PC-9 (cell line): ENCODE data around the gene NAA10. TPM values are rescaled to one million over a fixed set of nuclear protein-coding genes. Genes with fewer than 3 reads are reported as not detected.

Experiments used
- BruUV-seq: library from RNA; stranded (reverse); fragments of 400-500 nt; replicated peaks from 2 replicates; lab custom pipeline; 2021; lab: Mats Ljungman, UMichigan
- CTCF ChIA-PET: fragments of 300-600 bp; sonication (Branson Sonifier 250); formaldehyde crosslinking; loops from one replicate; lab custom pipeline; 2022; ENCODE audit warnings: antibody characterized with exemption; lab: Charles Lee
- POLR2A ChIA-PET: fragments of 300-600 bp; sonication (Branson Sonifier 250); formaldehyde crosslinking; loops from one replicate; lab custom pipeline; 2022; ENCODE audit warnings: antibody characterized with exemption; ENCODE audit not compliant: unreplicated experiment; lab: Charles Lee
- DNase-seq, 2 experiments: peaks; one replicate each; pipeline versions ENCODE4 v3.0.0 to v3.0.0-alpha.2; 2015 to 2022; ENCODE audit warnings: mixed read lengths in 1 of 2
- H2AFZ ChIP-seq: fragments of 200-600 bp; sonication (generic); 2 replicates; pipeline ENCODE4 v1.8.1; 2017; ENCODE audit warnings: antibody characterized with exemption
- H3F3A ChIP-seq: fragments of 200-600 bp; sonication (generic); 2 replicates; pipeline ENCODE4 v1.8.1; 2017; ENCODE audit warnings: antibody characterized with exemption, mild to moderate bottlenecking, low read depth; ENCODE audit not compliant: insufficient read depth
- H3K27ac ChIP-seq: fragments of 200-600 bp; sonication (generic); 2 replicates; pipeline ENCODE4 v1.6.1; 2016; ENCODE audit warnings: mixed run types
- H3K27me3 ChIP-seq: fragments of 200-600 bp; sonication (generic); 2 replicates; pipeline ENCODE4 v1.6.1; 2016; ENCODE audit warnings: low read depth, mixed run types; ENCODE audit not compliant: insufficient read depth
- H3K36me3 ChIP-seq: fragments of 200-600 bp; sonication (generic); 2 replicates; pipeline ENCODE4 v1.6.1; 2016; ENCODE audit warnings: low read depth, mixed run types
- H3K4me1 ChIP-seq: fragments of 200-600 bp; sonication (generic); replicated peaks from 2 replicates; pipeline ENCODE4 v1.6.1; 2016; ENCODE audit warnings: mixed run types; ENCODE audit not compliant: insufficient read depth
- H3K4me2 ChIP-seq: fragments of 200-600 bp; sonication (generic); 2 replicates; pipeline ENCODE4 v1.6.1; 2017; ENCODE audit warnings: mixed run types
- H3K4me3 ChIP-seq: fragments of 200-600 bp; sonication (generic); 2 replicates; pipeline ENCODE4 v1.6.1; 2016; ENCODE audit warnings: mixed run types
- H3K79me2 ChIP-seq: fragments of 200-600 bp; sonication (generic); 2 replicates; pipeline ENCODE4 v1.6.1; 2017; ENCODE audit warnings: low read depth, mixed run types
- H3K9me2 ChIP-seq: fragments of 200-600 bp; sonication (generic); 2 replicates; pipeline ENCODE4 v1.8.1; 2017; ENCODE audit warnings: mild to moderate bottlenecking; ENCODE audit not compliant: insufficient read depth
- H3K9me3 ChIP-seq: fragments of 200-600 bp; sonication (generic); 2 replicates; pipeline ENCODE4 v1.8.1; 2016; ENCODE audit warnings: low read depth; ENCODE audit not compliant: insufficient read depth
- H4K20me1 ChIP-seq: fragments of 200-600 bp; sonication (generic); 2 replicates; pipeline ENCODE4 v1.8.1; 2017; ENCODE audit not compliant: insufficient read depth
- CTCF ChIP-seq: fragments of 200-600 bp; sonication (generic); conservative IDR thresholded peaks from 2 replicates; pipeline ENCODE4 v1.6.1; 2017; ENCODE audit warnings: mixed run types, antibody characterized with exemption, mild to moderate bottlenecking, moderate library complexity
- EZH2 ChIP-seq: fragments of 200-600 bp; sonication (generic); IDR thresholded peaks from 2 replicates; pipeline ENCODE4 v1.8.0; 2017; ENCODE audit warnings: antibody characterized with exemption, low read depth
- intact Hi-C: fragments of 100-400 bp; cut with micrococcal nuclease; formaldehyde crosslinking; loops from one replicate; pipeline ENCODE4 v1.10.0; 2022; ENCODE audit not compliant: unreplicated experiment
- total RNA-seq: library from RNA; stranded (reverse); gene quantifications from 2 replicates; pipeline ENCODE4 v1.2.3, GENCODE V29; 2021

The NAA10 gene
- total RNA-seq, 1 experiment from 2014 or later, result 181 TPM

- no peak for TF ChIP-seq EZH2
- no peak for TF ChIP-seq CTCF
- peaks cover 8% of the 10 kb centered on the region for H4K20me1 ChIP-seq
- ChIA-PET POLR2A (no interaction called here), CTCF (no interaction called here)
- H3K4me3 ChIP-seq, result peak overlapping the region; percentile 56; the same call in 1 of the 2 replicates
- no peaks in the 10 kb centered on the region for H3K27me3 ChIP-seq
- H3K4me2 ChIP-seq, result peak overlapping the region; percentile 78
- H3F3A ChIP-seq, result peaks cover 9% of the 10 kb centered on the region; the same call in 1 of the 2 replicates
- DNase-seq, result no peak
- no peaks in the 10 kb centered on the region for H3K36me3 ChIP-seq
- peaks cover 31% of the 10 kb centered on the region for H3K79me2 ChIP-seq
- no peak overlapping the region for H3K27ac ChIP-seq
- H3K4me1 ChIP-seq, result peaks cover 13% of the 10 kb centered on the region
- no peak overlapping the region for H2AFZ ChIP-seq
- intact Hi-C loops, result no loop called here
- H3K9me2 ChIP-seq, result no peaks in the 10 kb centered on the region
- no peaks in the 10 kb centered on the region for H3K9me3 ChIP-seq
- BruUV-seq, result no TSS peak
Measured at GRCh38 chrX:153974003-153974725, 39.3 kb upstream of the NAA10 start.

GRCh38 chrX:153973127-153974002 is 38.5 kb upstream of the NAA10 start:
- peak overlapping the region; percentile 99 for H3K27ac ChIP-seq
- H2AFZ ChIP-seq, result 0 out of 2 replicates have a peak overlapping the region, but pooled peaks have one; percentile 12
- peaks cover 39% of the 10 kb centered on the region for H3K79me2 ChIP-seq
- H4K20me1 ChIP-seq, result peaks cover 15% of the 10 kb centered on the region
- intact Hi-C loops, result no loop called here
- ChIA-PET POLR2A (interaction anchor here (0.7 kb wide), 1 partner anchor 622 kb away, joined by 3 read pairs; no protein-coding TSS in a partner anchor), CTCF (no interaction called here)
- H3F3A ChIP-seq, result peaks cover 9% of the 10 kb centered on the region; the same call in 1 of the 2 replicates
- no peaks in the 10 kb centered on the region for H3K36me3 ChIP-seq
- peak overlapping the region; percentile 56 for H3K4me3 ChIP-seq
- H3K4me2 ChIP-seq, result peak overlapping the region; percentile 78
- TF ChIP-seq EZH2 (no peak), CTCF (no peak)
- BruUV-seq, result TSS peak; percentile 55
- DNase-seq, result peak in 1 of 2 experiments; percentile 36
- H3K4me1 ChIP-seq, result peaks cover 13% of the 10 kb centered on the region
- no peaks in the 10 kb centered on the region for H3K27me3 ChIP-seq
- no peaks in the 10 kb centered on the region for H3K9me2 ChIP-seq
- no peaks in the 10 kb centered on the region for H3K9me3 ChIP-seq

- H4K20me1 ChIP-seq, result peaks cover 23% of the 10 kb centered on the region
- CTCF ChIA-PET, result no interaction called here
- H3K9me2 ChIP-seq, result no peaks in the 10 kb centered on the region
- DNase-seq, result peak; percentile 70 to 93
- H3K4me2 ChIP-seq, result peak within 1 kb of the TSS; percentile 79
- no TSS peak for BruUV-seq
- no peaks in the 10 kb centered on the region for H3K36me3 ChIP-seq
- intact Hi-C loops, result no loop called here
- H3K27ac ChIP-seq, result peak within 1 kb of the TSS; percentile 99
- peak within 1 kb of the TSS; percentile 55 for H2AFZ ChIP-seq
- H3K9me3 ChIP-seq, result no peaks in the 10 kb centered on the region
- POLR2A ChIA-PET, result interaction anchor here (0.7 kb wide), 2 partner anchors 68 to 623 kb away, joined by 3 to 4 read pairs; partner anchors contain the start of gene AVPR2
- peaks cover 47% of the 10 kb centered on the region for H3K79me2 ChIP-seq
- peaks cover 13% of the 10 kb centered on the region for H3K4me1 ChIP-seq
- peak within 1 kb of the TSS; percentile 92 for H3K4me3 ChIP-seq
- H3K27me3 ChIP-seq, result no peaks in the 10 kb centered on the region
- H3F3A ChIP-seq, result peaks cover 9% of the 10 kb centered on the region; the same call in 1 of the 2 replicates
- TF ChIP-seq EZH2 (no peak), CTCF (no peak)
Measured at GRCh38 chrX:153972368-153973126, 37.7 kb upstream of the NAA10 start, which contains the start of gene TMEM187. TMEM187 (plus strand) TSS chrX:153972754; CDS start chrX:153982063, 9,309 bp downstream.
